ENCODE measurements around the gene SLC2A13.
A peak's percentile ranks its signal among the peaks of the same experiment; 100 is the strongest.

SLC2A13 gene

GRCh38 chr12:39846304-39846703 lies 259.6 kb downstream of the SLC2A13 start:
- TF ChIP-seq CTCF (IDR thresholded peaks at IDR 0.05; ENCODE audit: low read depth, low read length, missing control alignments), result no peak
- in situ Hi-C loops (cut with HindIII; ENCODE audit: low pct_ligation_motif_present, low sequenced_read_pairs), result no loop called here
- Histone ChIP-seq H3K4me3 (ENCODE audit: low read depth, low read length) (no peak overlapping the region), H3K36me3 (replicated peaks) (no peaks in the 10 kb centered on the region), H3K27ac (no peak overlapping the region), H3K27me3 (replicated peaks) (no peaks in the 10 kb centered on the region)
- no peak for DNase-seq

DNA sequence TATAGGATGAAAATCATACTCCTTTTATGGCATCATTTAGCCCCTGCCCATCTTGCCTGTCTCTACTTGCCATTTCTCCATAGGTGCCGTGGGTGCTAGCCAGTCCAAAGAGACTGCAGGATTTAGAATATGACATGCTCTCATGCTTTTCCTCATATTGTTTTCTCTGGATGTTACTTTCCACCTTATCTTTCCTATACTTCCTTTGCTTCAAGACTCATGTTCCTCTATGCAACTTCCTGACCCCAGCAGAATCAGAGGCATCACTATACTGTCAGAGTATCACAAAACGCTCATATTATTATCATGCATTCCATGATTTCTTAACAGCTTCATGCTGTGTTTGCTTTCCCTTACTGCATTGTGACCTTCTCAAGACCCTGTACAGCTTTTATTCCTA lies 265.5 kb downstream of the SLC2A13 start:
- no peak overlapping the region for H3K27ac ChIP-seq
- no peak overlapping the region for H3K4me3 ChIP-seq (ENCODE audit: low read depth, low read length)
- H3K36me3 ChIP-seq (replicated peaks), result no peaks in the 10 kb centered on the region
- no peak for TF ChIP-seq CTCF (IDR thresholded peaks at IDR 0.05; ENCODE audit: low read depth, low read length, missing control alignments)
- in situ Hi-C loops (cut with HindIII; ENCODE audit: low pct_ligation_motif_present, low sequenced_read_pairs), result no loop called here
- no peak for DNase-seq
- no peaks in the 10 kb centered on the region for H3K27me3 ChIP-seq (replicated peaks)

GRCh38 chr12:39839072-39839471 lies 266.8 kb downstream of the SLC2A13 start:
- in situ Hi-C loops (cut with HindIII; ENCODE audit: low pct_ligation_motif_present, low sequenced_read_pairs), result no loop called here
- no peak for TF ChIP-seq CTCF (IDR thresholded peaks at IDR 0.05; ENCODE audit: low read depth, low read length, missing control alignments)
- H3K36me3 ChIP-seq (replicated peaks), result no peaks in the 10 kb centered on the region
- DNase-seq, result no peak
- no peak overlapping the region for H3K4me3 ChIP-seq (ENCODE audit: low read depth, low read length)
- no peak overlapping the region for H3K27ac ChIP-seq
- no peaks in the 10 kb centered on the region for H3K27me3 ChIP-seq (replicated peaks)

DNA sequence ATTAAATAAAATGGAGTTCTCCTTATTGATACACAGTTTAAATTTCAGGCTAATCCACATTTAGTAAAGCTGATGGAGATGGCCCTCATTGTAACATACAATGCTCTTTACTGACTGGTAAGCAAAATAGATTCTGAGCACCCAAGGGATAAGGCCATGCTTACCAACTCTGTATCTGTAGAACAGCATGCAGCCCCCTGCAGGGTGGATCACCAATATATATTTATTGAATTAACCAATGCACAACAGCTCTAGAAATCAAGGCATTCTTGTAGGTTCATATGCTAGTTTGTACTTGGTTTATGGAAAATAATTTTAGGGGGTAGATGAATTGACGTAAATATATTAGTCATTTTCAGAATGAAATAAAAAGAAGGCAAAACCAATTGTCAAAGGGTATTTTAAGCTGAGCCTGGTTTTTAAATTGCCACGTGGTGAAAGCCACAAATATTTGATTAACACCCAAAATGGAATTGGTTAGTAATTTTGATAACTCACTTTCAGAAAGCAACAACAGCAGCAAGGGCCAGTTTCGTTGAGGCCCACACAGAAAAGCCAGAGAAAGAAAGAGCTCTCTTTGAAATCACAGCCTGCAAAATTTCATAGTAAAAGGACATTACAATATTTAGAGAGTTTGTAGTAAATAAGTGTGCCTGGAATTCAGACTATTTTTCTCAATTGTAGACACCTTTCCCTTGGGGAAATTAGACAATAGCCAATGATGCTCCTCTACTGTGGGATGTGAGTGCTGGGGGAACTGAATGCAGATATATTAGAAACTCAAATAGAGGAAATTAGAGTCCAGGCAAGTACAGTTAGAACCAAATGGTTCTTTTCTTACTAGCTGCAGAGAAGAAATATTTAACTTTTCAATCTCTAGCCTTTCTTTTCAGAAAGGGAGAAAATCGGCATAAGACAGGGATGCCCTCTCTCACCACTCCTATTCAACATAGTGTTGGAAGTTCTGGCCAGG lies 270.1 kb downstream of the SLC2A13 start:
- H3K27me3 ChIP-seq (replicated peaks), result no peaks in the 10 kb centered on the region
- in situ Hi-C loops (cut with HindIII; ENCODE audit: low pct_ligation_motif_present, low sequenced_read_pairs), result no loop called here
- H3K4me3 ChIP-seq (ENCODE audit: low read depth, low read length), result no peak overlapping the region

DNA sequence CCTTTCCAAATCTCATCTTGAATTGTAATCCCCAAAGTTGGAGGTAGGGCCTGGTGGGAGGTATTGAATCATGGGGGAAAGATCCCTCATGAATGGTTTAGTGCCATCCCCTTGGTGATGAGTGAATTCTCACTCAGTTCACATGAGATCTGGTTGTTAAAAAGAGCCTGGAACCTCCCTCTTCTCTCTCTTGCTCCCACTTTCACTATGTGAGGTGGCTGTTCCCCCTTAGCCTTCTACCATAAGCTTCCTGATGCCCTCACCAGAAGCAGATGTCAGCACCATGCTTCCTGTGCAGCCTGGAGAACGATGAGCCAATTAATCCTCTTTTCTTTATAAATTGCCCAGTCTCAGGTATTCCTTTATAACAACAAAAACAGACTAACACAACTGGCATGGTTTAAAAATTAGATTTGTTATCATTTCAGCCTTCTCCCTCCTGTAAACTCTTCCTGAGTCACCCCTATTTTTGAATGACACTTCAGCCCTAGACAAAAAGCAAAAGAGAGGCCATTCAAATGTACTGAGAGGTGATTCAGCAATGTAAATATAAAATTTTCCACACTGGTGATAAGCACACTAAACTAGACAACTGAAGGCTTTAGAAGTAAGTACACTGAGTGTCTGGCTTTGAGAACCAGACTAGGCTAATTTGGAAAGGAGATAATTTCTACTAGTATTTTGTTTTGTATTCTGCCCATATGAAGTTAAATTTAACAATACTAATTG lies 274.1 kb downstream of the SLC2A13 start:
- H3K36me3 ChIP-seq (replicated peaks), result no peaks in the 10 kb centered on the region
- no peak overlapping the region for H3K4me3 ChIP-seq (ENCODE audit: low read depth, low read length)
- H3K27me3 ChIP-seq (replicated peaks), result no peaks in the 10 kb centered on the region
- in situ Hi-C loops (cut with HindIII; ENCODE audit: low pct_ligation_motif_present, low sequenced_read_pairs), result no loop called here
- DNase-seq, result peak; percentile 33
- H3K27ac ChIP-seq, result no peak overlapping the region
- no peak for TF ChIP-seq CTCF (IDR thresholded peaks at IDR 0.05; ENCODE audit: low read depth, low read length, missing control alignments)

More for the DNA sequence above, 270.1 kb downstream of the SLC2A13 start:
- DNase-seq, result no peak
- TF ChIP-seq CTCF (IDR thresholded peaks at IDR 0.05; ENCODE audit: low read depth, low read length, missing control alignments), result no peak
- H3K36me3 ChIP-seq (replicated peaks), result no peaks in the 10 kb centered on the region
- no peak overlapping the region for H3K27ac ChIP-seq
